DMS153 treated with DMSO at 0.1 percent for 48 hours (cell line): ENCODE data around the gene FAM98C.
"Not testable (repeated sequence)": the region's sequence is repeated elsewhere in the genome, so short reads cannot be mapped to it uniquely, and the experiment has no call there.

Experiments
- DNase-seq: peaks from one replicate; lab custom pipeline; 2025; ENCODE audit not compliant: unreplicated experiment; lab: John Stamatoyannopoulos, UW

FAM98C gene

DNA sequence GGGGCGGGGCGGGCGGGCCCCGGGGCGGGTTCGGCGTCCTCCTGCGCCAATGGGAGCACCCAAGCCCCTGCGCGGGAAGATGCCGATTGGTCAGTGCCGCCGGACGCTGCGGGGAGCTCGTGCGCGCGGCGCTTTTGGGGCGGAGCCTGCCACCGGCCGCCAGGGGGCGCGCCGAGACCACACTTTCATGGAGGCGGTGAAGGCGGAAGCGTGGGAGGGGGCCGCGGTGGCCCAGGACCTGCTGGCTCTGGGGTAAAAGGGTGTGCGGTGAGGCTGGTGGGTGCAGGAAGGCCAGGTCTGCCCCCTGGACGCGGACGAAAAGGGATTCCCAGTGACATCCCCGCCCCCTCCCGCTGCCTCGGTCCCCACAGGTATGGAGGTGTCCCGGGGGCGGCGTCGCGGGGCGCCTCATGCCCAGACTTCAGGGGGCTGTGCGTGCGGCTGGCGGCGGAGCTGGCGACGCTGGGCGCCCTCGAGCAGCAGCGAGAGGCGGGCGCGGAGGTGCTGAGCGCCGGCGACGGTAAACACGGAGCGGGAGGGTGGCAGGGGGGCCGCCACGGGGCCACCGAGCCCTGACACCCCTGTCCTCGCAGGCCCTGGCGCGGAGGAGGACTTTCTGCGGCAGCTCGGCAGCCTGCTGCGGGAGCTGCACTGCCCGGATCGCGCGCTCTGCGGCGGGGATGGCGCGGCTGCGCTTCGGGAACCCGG, at the start of gene FAM98C:
Gene FAM98C (plus strand): TSS at position 127 of the 708 bp plus-strand sequence. CDS start 61 bp downstream, at position 188.
- DNase-seq, result peak; percentile 95

DNA sequence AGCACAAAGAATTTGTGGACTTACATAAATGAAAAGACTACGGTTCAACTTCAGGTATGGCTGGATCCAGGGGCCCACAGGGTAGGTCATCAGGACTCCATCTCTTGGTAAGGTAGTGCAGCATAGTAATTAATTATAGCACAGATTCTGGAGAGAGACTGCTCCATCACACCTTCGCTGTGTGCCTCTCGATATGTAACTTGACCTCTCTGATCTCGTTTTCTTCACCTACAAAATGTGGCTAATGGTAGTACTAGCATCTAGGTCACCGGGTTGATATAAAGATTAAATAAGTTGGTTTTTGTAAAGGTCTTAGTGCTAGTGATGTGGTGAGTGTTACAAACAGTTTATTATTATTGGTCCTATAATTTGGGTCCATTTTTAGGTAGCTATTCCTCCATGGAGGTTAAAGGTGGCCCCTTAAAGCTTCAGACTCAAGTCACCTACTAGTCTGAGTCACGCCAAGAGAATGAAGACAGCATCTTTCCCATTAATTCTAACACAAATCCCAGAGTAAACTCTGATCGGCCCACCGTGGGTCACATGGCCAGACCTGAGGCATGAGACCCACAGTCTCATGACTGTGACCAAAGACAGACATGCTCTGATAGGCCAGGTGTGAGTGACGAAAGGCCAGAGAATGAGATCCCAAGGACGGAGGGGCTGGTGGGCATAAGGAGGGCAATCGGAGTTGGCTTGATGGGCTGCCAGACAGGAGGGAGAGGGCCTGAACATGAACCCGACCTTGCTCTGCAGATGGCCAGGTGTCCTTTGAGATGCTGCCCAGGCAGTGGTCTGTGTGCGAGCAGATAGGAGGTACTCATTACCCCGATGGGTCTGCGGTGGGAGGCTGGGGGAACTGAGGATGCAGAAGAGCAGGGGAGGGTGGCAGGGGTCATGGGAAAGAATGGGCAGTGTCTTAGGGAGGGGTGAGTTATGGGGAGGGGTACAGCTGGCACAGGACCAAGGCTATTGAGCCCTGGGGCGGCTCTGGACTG, 46.9 kb upstream of the FAM98C start:
- no peak for DNase-seq

DNA sequence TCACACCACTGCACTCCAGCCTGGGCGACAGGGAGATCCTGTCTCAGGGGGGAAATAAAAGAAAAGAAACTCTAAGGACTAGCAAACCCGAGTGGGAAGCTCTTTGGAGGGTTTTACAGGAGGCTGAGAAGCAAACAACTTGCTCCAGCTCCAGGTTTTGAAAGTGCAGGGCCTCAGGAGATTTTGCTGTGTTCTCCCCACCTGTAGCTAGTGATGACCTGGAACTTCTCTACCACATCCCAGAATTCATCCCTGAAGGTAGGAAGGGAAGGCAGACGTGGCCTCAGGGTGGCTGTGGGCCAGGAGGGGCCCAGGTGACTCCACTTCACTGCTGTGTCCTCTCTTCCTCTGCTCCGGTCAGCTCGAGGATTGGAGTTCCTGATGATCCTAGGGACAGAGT, 44.8 kb upstream of the FAM98C start:
- no peak for DNase-seq

DNA sequence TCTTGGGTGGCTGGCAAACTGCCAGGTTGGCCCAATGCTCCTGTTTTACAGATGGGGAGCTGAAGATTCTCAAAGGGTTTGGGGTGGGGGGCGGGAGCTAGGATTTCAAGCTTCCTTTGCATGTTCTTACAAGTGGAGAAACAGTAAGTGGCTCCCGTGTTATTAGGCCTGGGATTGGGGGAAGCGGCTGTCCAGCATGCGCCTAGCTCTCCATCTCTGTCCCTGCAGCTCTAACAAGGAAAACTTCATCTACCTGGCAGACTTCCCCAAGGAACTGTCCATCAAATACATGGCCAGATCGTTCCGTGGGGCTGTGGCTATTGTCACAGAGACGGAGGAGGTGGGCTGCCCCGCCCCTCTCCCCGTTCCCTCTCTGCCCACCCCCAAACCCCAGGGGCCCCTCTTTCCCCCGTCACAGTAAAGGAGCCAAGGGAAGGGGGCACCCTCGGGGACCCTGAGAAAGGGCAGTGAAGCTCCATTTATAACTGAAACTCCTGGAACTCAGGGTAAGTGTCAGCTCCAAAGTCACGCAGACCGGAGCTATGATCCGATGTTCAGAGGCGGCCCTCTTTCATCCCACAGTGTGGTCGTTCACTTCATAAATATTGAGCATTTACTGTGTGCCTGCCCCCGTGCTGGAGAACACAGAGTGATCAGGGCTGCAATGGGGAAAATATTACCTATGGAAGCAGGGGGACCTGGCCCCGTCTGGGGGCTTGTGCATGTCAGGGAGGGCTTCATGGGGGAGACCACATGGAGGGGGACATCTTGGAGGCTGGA, 43.5 kb upstream of the FAM98C start:
- no peak for DNase-seq

DNA sequence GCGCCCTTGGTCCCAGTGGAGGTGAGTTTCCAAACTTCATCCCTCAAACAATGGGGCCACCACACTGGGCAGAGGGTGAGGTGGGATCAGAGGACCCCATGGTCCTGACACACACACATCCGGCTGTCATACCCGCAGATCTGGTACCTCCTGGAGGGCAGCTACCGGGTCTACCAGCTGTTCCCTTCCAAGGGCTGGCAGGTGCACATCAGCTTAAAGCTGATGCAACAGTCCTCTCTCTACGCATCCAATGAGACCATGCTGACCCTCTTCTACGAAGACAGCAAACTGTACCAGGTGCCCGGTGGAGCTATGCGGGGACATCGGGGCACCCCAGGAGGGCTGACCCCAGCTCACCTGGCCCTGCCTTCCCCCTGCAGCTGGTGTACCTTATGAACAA, 42.5 kb upstream of the FAM98C start:
- DNase-seq, result no peak

DNA sequence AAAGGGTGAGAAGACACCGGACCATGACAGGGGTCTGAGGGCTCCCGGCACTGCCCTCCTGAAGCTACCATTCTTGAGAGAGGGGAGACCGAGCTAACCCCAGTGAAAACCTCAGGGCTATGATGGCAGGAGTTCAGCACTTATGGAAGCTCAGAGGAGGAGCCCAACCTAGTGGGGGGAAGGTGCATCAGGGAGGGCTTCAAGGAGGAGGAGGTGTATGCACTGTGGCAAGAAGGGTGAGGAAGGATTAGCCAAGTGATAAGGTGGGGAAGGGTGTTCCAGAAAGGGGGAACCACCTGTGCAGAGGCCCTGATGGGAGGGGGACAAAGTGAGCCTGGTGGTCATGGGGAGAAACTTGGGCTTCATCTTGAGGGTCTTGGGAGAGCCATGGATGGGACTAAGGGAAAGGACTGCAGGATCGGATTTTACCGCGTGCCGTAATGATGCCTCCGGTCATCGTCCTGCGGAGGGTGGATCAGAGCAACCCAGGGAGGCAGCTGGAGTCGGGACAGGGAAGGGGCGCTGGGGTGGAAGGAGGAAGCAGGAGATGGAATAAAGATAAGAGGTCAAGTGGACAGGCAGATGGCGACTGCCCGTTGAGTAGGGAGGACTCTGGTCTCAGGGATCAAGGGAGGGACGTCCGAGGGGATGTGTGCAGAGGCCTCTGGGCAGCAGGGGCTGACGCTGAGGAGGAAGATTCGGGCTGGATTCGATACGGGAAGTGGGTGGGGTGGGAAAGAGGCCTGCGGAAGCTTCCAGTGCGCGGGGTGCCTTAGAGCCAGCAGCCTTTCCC, 41.9 kb upstream of the FAM98C start:
- DNase-seq, result no peak

DNA sequence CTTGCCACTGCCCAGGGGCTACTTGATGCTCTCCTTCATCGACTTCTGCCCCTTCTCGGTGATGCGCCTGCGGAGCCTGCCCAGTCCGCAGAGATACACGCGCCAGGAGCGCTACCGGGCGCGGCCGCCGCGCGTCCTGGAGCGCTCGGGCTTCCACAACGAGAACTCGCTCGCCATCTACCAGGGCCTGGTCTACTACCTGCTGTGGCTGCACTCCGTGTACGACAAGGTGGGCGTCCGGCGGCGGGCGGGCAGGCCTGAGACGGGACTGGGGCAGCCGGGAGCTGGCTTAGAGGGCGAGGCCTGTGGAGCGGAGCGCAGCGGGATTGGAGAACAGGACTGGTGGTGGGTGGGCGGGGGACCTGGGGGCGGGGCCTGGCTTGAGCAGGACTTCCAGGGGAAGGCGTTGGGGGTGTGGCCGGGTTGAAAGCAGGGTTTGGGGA, 41.2 kb upstream of the FAM98C start:
- peak; percentile 63 for DNase-seq

DNA sequence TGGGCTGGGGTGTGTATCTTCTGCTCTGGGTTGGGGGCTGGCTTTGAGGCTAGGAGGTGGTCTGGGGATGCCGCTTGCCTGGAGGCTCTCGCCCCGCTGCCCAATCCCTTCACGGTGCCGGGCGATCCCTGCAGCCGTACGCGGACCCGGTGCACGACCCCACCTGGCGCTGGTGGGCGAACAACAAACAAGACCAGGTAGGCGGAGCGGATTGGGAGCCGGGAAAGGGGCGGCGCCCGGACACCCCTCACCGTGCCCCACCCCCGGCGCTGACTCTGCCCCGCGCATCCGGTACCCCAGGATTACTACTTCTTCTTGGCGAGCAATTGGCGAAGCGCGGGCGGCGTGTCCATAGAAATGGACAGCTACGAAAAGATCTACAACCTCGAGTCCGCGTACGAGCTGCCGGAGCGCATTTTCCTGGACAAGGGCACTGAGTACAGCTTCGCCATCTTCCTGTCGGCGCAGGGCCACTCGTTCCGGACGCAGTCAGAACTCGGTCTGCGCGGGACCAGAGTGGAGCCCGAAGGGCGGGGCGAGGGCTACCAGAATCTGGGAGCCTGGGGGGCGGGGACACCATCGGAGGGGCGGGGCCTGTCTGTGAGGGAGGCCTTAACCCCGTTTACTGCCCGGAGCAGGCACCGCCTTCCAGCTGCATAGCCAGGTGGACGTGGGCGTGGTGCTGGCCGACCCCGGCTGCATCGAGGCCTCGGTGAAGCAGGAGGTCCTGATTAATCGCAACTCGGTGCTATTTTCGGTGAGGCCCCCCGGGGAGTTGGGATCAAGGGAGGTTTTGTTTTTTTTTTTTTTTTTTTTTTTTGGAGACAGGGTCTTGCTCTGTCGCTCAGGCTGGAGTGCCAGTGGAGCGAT, 40.6 kb upstream of the FAM98C start:
- DNase-seq, result peak; percentile 51

DNA sequence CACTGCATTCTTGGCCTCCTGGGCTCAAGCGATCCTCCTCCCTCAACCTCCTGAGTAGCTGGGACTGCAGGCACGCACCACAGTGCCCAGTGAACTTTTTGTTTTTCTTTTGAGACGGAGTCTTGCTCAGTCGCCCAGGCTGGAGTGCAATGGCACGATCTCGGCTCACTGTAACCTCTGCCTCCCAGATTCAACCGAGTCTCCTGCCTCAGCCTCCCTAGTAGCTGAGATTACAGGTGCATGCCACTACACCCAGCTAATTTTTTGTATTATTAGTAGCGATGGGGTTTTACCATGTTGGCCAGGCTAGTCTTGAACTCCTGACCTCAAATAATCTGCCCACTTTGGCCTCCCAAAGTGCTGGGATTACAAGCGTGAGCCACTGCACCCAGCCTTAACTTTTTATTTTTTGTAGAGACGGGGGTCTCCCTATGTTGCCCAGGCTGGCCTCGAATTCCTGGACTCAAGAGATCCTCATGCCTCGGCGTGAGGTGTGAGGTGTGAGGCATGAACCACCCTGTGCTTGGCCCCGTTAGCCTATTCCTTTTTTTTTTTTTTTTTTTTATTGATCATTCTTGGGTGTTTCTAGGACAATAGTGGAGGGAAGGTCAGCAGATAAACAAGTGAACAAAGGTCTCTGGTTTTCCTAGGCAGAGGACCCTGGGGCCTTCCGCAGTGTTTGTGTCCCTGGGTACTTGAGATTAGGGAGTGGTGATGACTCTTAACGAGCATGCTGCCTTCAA, 39.8 kb upstream of the FAM98C start:
- DNase-seq, result not testable (repeated sequence)

DNA sequence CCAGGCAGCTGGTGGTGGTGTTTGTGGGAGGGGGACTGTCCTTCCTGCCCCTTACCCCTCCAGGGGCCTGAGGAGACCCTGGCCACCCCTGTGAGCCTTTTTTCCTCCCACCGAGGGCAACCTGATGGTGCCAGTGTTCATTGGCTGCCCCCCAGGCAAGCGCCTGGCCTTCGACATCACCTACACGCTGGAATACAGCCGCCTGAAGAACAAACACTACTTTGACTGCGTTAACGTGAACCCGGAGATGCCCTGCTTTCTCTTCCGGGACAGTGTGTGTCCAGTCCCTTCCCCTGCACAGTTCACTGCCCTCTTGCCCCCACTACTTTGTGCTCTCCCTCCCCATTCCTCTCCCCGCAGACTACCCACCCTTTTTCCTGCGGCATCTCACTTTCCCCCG, 35.9 kb upstream of the FAM98C start:
- DNase-seq, result no peak

DNA sequence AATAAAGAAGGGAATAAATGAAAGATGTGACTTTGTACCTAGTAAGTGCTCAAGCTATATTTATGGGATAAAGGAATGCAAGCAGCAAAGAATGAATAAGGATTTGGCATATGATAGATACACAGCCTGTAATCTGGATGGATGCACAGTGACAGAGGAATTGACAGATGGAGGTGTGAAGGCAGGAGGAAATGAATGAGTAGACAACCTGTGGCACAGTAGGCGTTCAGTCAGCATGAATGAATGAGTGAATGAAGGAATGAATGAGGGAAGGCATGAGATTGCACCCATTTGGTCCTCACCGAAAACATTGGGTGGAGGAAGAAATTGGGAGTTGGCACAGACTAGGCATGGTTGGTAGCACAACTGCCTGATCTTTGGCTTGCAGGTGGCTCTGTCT, 33.3 kb upstream of the FAM98C start:
- no peak for DNase-seq

DNA sequence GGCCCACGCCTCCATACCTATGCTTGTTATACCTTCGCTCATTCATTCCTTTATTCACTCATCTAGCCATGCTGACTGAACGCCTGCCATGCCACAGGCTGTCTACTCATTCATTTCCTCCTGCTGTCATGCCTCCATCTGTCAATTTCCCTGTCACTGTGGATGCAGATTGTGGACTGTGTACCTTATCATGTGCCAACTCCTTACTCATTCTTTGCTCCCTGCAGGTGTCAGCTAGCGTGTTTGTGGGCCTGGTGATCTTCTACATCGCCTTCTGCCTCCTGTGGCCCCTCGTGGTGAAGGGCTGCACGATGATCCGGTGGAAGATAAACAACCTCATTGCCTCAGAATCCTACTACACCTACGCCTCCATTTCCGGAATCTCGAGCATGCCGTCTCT, 32.6 kb upstream of the FAM98C start:
- DNase-seq, result no peak

DNA sequence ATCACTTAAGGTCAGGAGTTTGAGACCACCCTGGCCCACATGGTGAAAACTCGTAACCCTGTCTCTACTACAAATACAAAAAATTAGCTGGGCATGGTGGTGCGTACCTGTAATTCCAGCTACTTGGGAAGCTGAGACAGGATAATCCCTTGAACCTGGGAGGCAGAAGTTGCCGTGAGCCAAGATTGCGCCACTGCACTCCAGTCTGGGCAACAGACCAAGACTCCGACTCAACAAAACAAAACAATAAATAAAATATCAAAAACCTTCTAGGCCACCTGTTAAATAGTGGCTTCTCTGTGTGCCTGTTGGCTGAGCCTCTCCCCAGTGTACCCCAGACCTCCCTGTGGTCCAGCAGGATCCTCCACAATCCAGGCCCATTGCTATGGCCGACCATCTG, 31.8 kb upstream of the FAM98C start:
- no peak for DNase-seq

DNA sequence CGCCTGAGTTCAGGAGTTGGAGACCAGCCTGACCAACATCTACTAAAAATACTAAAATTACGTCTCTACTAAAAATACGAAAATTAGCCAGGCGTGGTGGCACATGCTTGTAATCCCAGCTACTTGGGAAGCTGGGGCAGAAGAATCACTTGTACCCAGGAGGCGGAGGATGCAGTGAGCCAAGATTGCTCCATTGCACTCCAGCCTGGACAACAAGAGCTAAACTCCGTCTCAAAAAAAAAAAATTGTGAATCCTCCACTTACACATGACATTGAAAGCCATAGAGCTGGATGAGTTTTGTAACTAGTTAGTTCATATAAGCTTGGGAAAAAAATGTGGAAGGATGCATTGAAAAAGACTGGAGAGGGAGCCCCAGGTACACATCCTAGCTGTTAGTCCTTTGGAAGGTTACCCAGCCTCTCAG, 29.0 kb upstream of the FAM98C start:
- no peak for DNase-seq

DNA sequence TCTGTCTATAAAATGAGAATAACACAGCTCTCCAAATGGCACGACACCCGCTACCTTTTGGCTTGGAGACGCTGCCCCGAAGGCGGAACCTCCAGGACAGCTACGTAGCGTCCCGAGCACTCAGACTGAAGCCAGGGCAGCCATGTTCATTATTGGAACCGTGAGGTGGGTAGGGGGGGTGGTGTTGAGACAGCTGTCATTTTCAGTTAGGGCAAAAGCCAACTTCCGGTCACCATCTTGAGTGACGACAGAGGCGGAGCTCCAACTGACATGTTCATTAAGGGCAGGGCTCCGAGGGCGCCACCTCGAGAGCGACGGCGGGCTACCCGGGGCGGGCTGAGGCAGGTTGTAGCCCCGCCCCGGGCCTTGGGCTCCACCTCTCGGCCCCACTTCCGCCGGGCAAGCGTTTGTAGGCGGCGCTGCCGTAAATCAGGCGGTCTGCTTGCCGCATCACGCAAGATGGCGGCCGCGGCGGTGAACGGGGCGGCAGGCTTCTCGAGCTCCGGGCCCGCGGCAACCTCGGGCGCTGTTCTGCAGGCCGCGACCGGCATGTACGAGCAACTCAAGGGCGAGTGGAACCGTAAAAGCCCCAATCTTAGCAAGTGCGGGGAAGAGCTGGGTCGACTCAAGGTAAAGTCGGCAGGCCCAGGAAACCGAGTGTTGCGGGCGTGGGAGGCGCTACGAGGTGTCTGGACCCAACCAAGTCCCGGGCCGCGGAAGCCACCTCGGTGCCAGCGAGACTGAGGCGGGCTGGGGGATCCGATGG, 28.4 kb upstream of the FAM98C start, which contains the start of gene PSMD8:
Gene PSMD8 (plus strand): TSS at position 240 of the 766 bp plus-strand sequence. CDS start 31 bp downstream, at position 271.
- peak; percentile 97 for DNase-seq

DNA sequence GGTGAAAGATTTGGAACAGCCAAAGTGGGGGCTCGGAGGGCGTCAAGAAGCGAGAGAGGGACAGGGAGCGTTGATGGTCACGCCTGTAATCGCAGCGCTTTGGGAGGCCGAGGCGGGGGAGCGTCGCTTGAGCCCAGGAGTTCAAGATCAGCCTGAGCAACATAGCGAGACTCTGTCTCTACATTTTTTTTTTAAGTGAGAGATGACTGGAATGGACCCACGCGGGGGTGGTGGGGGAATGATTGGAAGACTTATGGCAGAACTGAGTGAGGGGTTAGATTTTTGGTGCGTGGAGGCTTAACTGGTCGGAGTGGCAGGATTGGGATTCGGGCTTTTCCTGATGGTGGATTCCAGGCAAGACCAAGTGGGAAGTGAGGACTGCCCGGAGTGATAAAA, 27.8 kb upstream of the FAM98C start:
- no peak for DNase-seq

DNA sequence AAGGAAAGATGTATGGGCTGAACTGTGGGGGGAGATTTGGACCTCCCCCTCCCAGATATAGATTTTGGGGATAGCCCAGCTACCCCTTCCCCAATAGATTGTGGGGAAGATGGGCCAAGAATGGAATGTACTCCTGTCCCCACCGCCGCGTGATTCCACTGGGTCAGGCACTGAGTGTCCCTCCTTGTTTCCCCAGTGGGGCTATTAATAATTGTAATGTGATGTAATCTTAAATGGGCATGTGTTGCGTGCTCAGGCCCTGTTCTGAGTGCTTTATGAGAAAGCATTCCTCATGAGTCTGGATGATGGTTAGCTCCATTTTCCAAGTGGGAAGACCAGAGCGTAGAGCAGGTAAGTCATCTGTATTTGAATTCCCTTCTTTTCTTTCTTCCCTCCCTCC, 27.1 kb upstream of the FAM98C start:
- DNase-seq, result no peak

DNA sequence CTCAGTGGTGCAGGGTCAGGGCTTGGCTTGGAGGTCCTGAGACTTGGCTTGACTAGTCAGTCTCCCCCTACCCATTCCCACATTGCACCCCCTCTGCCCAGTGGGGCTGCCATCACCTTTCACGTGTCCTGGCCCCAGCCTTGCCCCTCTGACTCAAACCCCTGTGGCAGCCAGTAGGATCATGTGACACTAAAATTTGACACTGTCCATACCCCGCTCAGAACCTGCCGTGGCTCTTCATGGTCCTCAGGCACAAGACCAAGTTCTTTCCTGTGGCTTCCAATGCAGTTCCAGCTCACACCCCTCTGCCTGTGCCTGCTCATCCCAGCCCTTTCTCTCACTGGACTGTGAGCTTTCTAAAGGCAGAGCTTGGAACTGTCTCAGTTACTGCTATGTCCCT, 26.3 kb upstream of the FAM98C start:
- no peak for DNase-seq
